H1 (cell line): ENCODE data around the gene FAU. TPM values are rescaled to one million over a fixed set of nuclear protein-coding genes. Genes with fewer than 3 reads are reported as not detected.
A peak's percentile ranks its signal among the peaks of the same experiment; 100 is the strongest.

Experiments used
- CTCF ChIA-PET: fragments of 300-600 bp; sonication (Branson Sonifier 250); formaldehyde crosslinking; loops from one replicate; lab custom pipeline; 2021; ENCODE audit not compliant: partially characterized antibody; lab: Charles Lee
- POLR2A ChIA-PET: fragments of 300-600 bp; sonication (Branson Sonifier 250); formaldehyde crosslinking; loops from one replicate; lab custom pipeline; 2021; ENCODE audit warnings: inconsistent platforms; ENCODE audit not compliant: partially characterized antibody; lab: Charles Lee
- DNase-seq, 2 experiments: peaks; one replicate each; pipeline versions ENCODE4 v3.0.0 to v3.0.0-alpha.2; 2010 to 2022; ENCODE audit warnings: low spot score in 2 of 2, low read depth in 1 of 2, mixed read lengths in 1 of 2
- FAIRE-seq: peaks from 2 replicates; lab custom pipeline; 2011; peaks lifted over from hg19 to GRCh38; lab: Jason Lieb, UNC
- H2AFZ ChIP-seq: 2 replicates; pipeline ENCODE4 v1.8.1; 2012; ENCODE audit warnings: low read length, inconsistent platforms
- H2AK5ac ChIP-seq: 2 replicates; pipeline ENCODE4 v1.6.1; 2013; ENCODE audit warnings: low read depth, low read length
- H2BK120ac ChIP-seq: replicated peaks from 2 replicates; pipeline ENCODE3; 2013; ENCODE audit warnings: low read depth, low read length, inconsistent platforms
- H2BK12ac ChIP-seq: 2 replicates; pipeline ENCODE4 v1.6.1; 2013; ENCODE audit warnings: low read depth, low read length
- H2BK15ac ChIP-seq: 2 replicates; pipeline ENCODE4 v1.6.1; 2013; ENCODE audit warnings: low read length
- H2BK20ac ChIP-seq: 2 replicates; pipeline ENCODE4 v1.6.1; 2013; ENCODE audit warnings: low read length
- H2BK5ac ChIP-seq: 2 replicates; pipeline ENCODE4 v1.6.1; 2013; ENCODE audit warnings: low read depth, low read length
- H3K14ac ChIP-seq: 2 replicates; pipeline ENCODE4 v1.6.1; 2013; ENCODE audit warnings: inconsistent platforms; ENCODE audit not compliant: insufficient read length
- H3K18ac ChIP-seq: 2 replicates; pipeline ENCODE4 v1.6.1; 2013; ENCODE audit warnings: low read length; ENCODE audit errors: extremely low read depth
- H3K23ac ChIP-seq: 2 replicates; pipeline ENCODE4 v1.6.1; 2013; ENCODE audit warnings: inconsistent platforms; ENCODE audit not compliant: insufficient read length
- H3K23me2 ChIP-seq: 2 replicates; pipeline ENCODE4 v1.6.1; 2013; ENCODE audit warnings: low read depth, low read length
- H3K27ac ChIP-seq: 2 replicates; pipeline ENCODE4 v1.6.1; 2011; ENCODE audit warnings: low read depth, low read length, inconsistent platforms
- H3K27me3 ChIP-seq, 4 experiments: replicated peaks in 1 of 4; 1 replicate in 1 of 4; 2 replicates in 3 of 4; pipeline versions ENCODE4 v1.6.1 to v1.8.1; 2011 to 2013; ENCODE audit warnings: low read length in 3 of 4, mild to moderate bottlenecking in 3 of 4, inconsistent platforms in 2 of 4, mixed read lengths in 2 of 4, moderate library complexity in 1 of 4; ENCODE audit not compliant: control insufficient read depth in 3 of 4, insufficient read depth in 3 of 4; ENCODE audit errors: extremely low read depth in 1 of 4
- H3K36me3 ChIP-seq, 4 experiments: 2 replicates each; pipeline versions ENCODE4 v1.6.1 to v1.8.1; 2011 to 2013; ENCODE audit warnings: mild to moderate bottlenecking in 4 of 4, low read length in 3 of 4, moderate library complexity in 2 of 4, control low read depth in 1 of 4, inconsistent platforms in 1 of 4; ENCODE audit not compliant: insufficient read depth in 4 of 4, control insufficient read depth in 2 of 4
- H3K4ac ChIP-seq: replicated peaks from 2 replicates; pipeline ENCODE3; 2013; ENCODE audit warnings: low read length, low read depth, mixed read lengths, inconsistent platforms; ENCODE audit not compliant: insufficient read length
- H3K4me1 ChIP-seq, 4 experiments: replicated peaks in 1 of 4; 1 replicate in 1 of 4; 2 replicates in 3 of 4; pipeline versions ENCODE4 v1.6.1 to v1.8.1; 2011 to 2013; ENCODE audit warnings: low read length in 3 of 4, inconsistent platforms in 2 of 4, mixed read lengths in 1 of 4; ENCODE audit not compliant: insufficient read depth in 4 of 4, control insufficient read depth in 3 of 4
- H3K4me2 ChIP-seq, 2 experiments: 2 replicates each; pipeline versions ENCODE4 v1.6.1 to v1.8.1; 2011 to 2013; ENCODE audit warnings: low read depth in 2 of 2, low read length in 2 of 2, control low read depth in 1 of 2, inconsistent platforms in 1 of 2, mild to moderate bottlenecking in 1 of 2; ENCODE audit not compliant: insufficient read depth in 1 of 2
- H3K4me3 ChIP-seq, 4 experiments: fragments of 200-600, 300-600 bp in 1 of 4; sonication (generic), shearing (Covaris generic), sonication (Bioruptor Twin) in 1 of 4; 2 replicates each; pipeline versions ENCODE4 v1.5.1 to v1.8.1; 2011 to 2016; ENCODE audit warnings: low read length in 4 of 4, low read depth in 3 of 4, control low read depth in 2 of 4, inconsistent platforms in 2 of 4, mild to moderate bottlenecking in 2 of 4, mixed read lengths in 1 of 4, moderate library complexity in 1 of 4; ENCODE audit not compliant: insufficient read depth in 2 of 4; ENCODE audit errors: extremely low read depth in 1 of 4
- H3K56ac ChIP-seq: replicated peaks from 2 replicates; pipeline ENCODE3; 2013; ENCODE audit warnings: low read depth, mild to moderate bottlenecking, mixed read lengths, low read length, inconsistent platforms; ENCODE audit not compliant: insufficient read length
- H3K79me1 ChIP-seq: 2 replicates; pipeline ENCODE4 v1.6.1; 2013; ENCODE audit warnings: low read depth, low read length, control low read depth
- H3K79me2 ChIP-seq, 2 experiments: 2 replicates each; pipeline versions ENCODE4 v1.6.1 to v1.8.1; 2012 to 2013; ENCODE audit warnings: low read length in 2 of 2, mild to moderate bottlenecking in 2 of 2, inconsistent platforms in 1 of 2; ENCODE audit not compliant: insufficient read depth in 2 of 2, control insufficient read depth in 1 of 2
- H3K9ac ChIP-seq, 4 experiments: replicated peaks in 1 of 4; 1 replicate in 1 of 4; 2 replicates in 3 of 4; pipeline versions ENCODE4 v1.6.1 to v1.8.1; 2011 to 2013; ENCODE audit warnings: low read depth in 3 of 4, low read length in 3 of 4, control low read depth in 2 of 4, mild to moderate bottlenecking in 2 of 4, moderate library complexity in 2 of 4, inconsistent platforms in 1 of 4; ENCODE audit errors: extremely low read depth in 1 of 4
- H3K9me3 ChIP-seq, 2 experiments: 2 replicates each; pipeline versions ENCODE4 v1.6.1 to v1.8.1; 2012 to 2013; ENCODE audit warnings: mild to moderate bottlenecking in 2 of 2, moderate library complexity in 2 of 2, control low read depth in 1 of 2, inconsistent platforms in 1 of 2, low read depth in 1 of 2, low read length in 1 of 2, mixed read lengths in 1 of 2; ENCODE audit not compliant: insufficient read depth in 2 of 2
- H4K20me1 ChIP-seq, 2 experiments: replicated peaks in 1 of 2; 2 replicates each; pipeline versions ENCODE3 to v1.8.1; 2011 to 2013; ENCODE audit warnings: inconsistent platforms in 2 of 2, low read length in 2 of 2, mild to moderate bottlenecking in 1 of 2; ENCODE audit not compliant: insufficient read depth in 2 of 2, control insufficient read depth in 1 of 2
- H4K5ac ChIP-seq: 2 replicates; pipeline ENCODE4 v1.6.1; 2013; ENCODE audit warnings: low read length, low read depth, mixed read lengths, inconsistent platforms; ENCODE audit not compliant: insufficient read length
- H4K8ac ChIP-seq: 2 replicates; pipeline ENCODE4 v1.8.0; 2013; ENCODE audit warnings: mild to moderate bottlenecking, moderate library complexity, low read length, inconsistent platforms; ENCODE audit not compliant: insufficient read depth; ENCODE audit errors: extremely low read depth
- H4K91ac ChIP-seq: replicated peaks from 2 replicates; pipeline ENCODE3; 2013; ENCODE audit warnings: low read length, mixed read lengths, inconsistent platforms; ENCODE audit not compliant: insufficient read length
- FOSL1 ChIP-seq: IDR thresholded peaks from 2 replicates; pipeline ENCODE4 v1.6.1; 2011; ENCODE audit warnings: mild to moderate bottlenecking, low read depth, low read length, moderate library complexity; ENCODE audit not compliant: insufficient read depth
- MAFK ChIP-seq: IDR thresholded peaks from 2 replicates; pipeline ENCODE4 v1.6.1; 2012; ENCODE audit warnings: low read depth, mild to moderate bottlenecking, improper control_type of control experiment, low read length
- POLR2A ChIP-seq, 2 experiments: IDR thresholded peaks; 1 replicate in 1 of 2; 2 replicates in 1 of 2; pipeline ENCODE4 v1.6.1; 2011; ENCODE audit warnings: low read depth in 2 of 2, low read length in 2 of 2, mild to moderate bottlenecking in 2 of 2; ENCODE audit errors: control extremely low read depth in 1 of 2
- WGBS, 2 experiments: shearing (Covaris generic) in 1 of 2; methylation state at CpG; one replicate each; pipeline versions ENCODE4 v1.1.6 to v1.1.7; 2013 to 2015; ENCODE audit warnings: low lambda C conversion rate in 2 of 2, mixed read lengths in 2 of 2, inconsistent platforms in 1 of 2, low coverage in 1 of 2, missing lambda C conversion rate in 1 of 2; ENCODE audit not compliant: insufficient replicate concordance in 2 of 2, insufficient coverage in 1 of 2, insufficient read length in 1 of 2; ENCODE audit errors: extremely low coverage in 1 of 2, missing lambda C conversion rate in 1 of 2; 5-methylcytosine and 5-hydroxymethylcytosine counted together
- polyA plus RNA-seq, 7 experiments: library from polyadenylated mRNA; depleted of rRNA in 3 of 7; stranded (reverse) in 5 of 7; unstranded in 2 of 7; fragments of >200 nt in 5 of 7; fragments of 200-250 nt in 2 of 7; gene quantifications; 1 replicate in 5 of 7; 2 replicates in 1 of 7; 4 replicates in 1 of 7; pipeline versions ENCODE4 v1.2.1 to v1.2.3, GENCODE V29; 2011 to 2013; ENCODE audit warnings: missing spikeins in 2 of 7, mixed read lengths in 2 of 7
- total RNA-seq: library from RNA; stranded (reverse); fragmentation: NEBNext Ultra II Directional; extraction: Animal tissue kit (Norgen Biotek cat#: 25700); gene quantifications from 2 replicates; pipeline ENCODE4 v1.2.1, GENCODE V29; 2021

The FAU gene
- total and polyA plus RNA-seq, 2 of the 8 experiments (the other 6 are each of a cell fraction or from before 2014, with no cell fraction given) = 826 to 896 TPM

- no peak overlapping the region for H3K27ac ChIP-seq
- H2BK5ac ChIP-seq = no peak overlapping the region
- TF ChIP-seq MAFK = no peak
- peak in 1 of 2 experiments; percentile 24; a peak in 1 of 3 replicates for TF ChIP-seq POLR2A (IDR thresholded peaks at IDR 0.05; ENCODE audit: control extremely low read depth in 1 of 2, low read depth in 2 of 2, low read length in 2 of 2)
- no peak for TF ChIP-seq FOSL1
- H3K23me2 ChIP-seq = peaks cover 8% of the 10 kb centered on the region
- H3K79me1 ChIP-seq = peaks cover 17% of the 10 kb centered on the region
- no peak overlapping the region for H2BK12ac ChIP-seq
- no peak overlapping the region for H3K9ac ChIP-seq
- no peak overlapping the region for H2BK15ac ChIP-seq
- peaks cover 0 to 4% of the 10 kb centered on the region in 2 experiments for H4K20me1 ChIP-seq
- POLR2A ChIA-PET = interaction anchor here (0.7 to 16.8 kb wide), 4 partner anchors 10 to 30 kb away, joined by 3 to 230 read pairs (median 26); partner anchors contain the start of genes CDCA5, VPS51, ZFPL1 and ZNHIT2
- no peak overlapping the region for H2AK5ac ChIP-seq
- no peak overlapping the region for H3K4me3 ChIP-seq
- DNase-seq (no peak), FAIRE-seq (no peak)
- H3K18ac ChIP-seq = no peak overlapping the region
- H4K5ac ChIP-seq = no peak overlapping the region
- no peak overlapping the region for H3K56ac ChIP-seq
- no peak overlapping the region for H4K91ac ChIP-seq
- H3K9me3 ChIP-seq = no peaks in the 10 kb centered on the region
- H4K8ac ChIP-seq = no peak overlapping the region; the same call in 1 of the 2 replicates
- peaks cover 0 to 9% (median 4%) of the 10 kb centered on the region in 4 experiments; a peak in 5 of 7 replicates for H3K4me1 ChIP-seq
- H3K23ac ChIP-seq = no peak overlapping the region
- no peak overlapping the region for H3K14ac ChIP-seq
- no peak overlapping the region for H2BK20ac ChIP-seq
- CTCF ChIA-PET = interaction anchor here (0.9 to 2.3 kb wide), 4 partner anchors 22 to 238 kb away, joined by 3 to 7 read pairs (median 3); no protein-coding TSS in a partner anchor
- 90% methylated on average over 11 of the region's 11 CpGs; no CpG with 5 or more reads in 1 of the 2 experiments for WGBS, 2 experiments
- no peaks in the 10 kb centered on the region for H3K27me3 ChIP-seq
- H2AFZ ChIP-seq = no peak overlapping the region
- peaks cover 2 to 14% (median 11%) of the 10 kb centered on the region in 4 experiments; a peak in 6 of 8 replicates for H3K36me3 ChIP-seq
- peaks cover 10 to 18% of the 10 kb centered on the region in 2 experiments for H3K79me2 ChIP-seq
- no peak overlapping the region for H3K4me2 ChIP-seq
- H2BK120ac ChIP-seq = no peak overlapping the region
- no peak overlapping the region for H3K4ac ChIP-seq
Observed at GRCh38 chr11:65087216-65087615, 34.7 kb downstream of the FAU start.
